NCI-H446 (cell line): ENCODE data around the gene EEF1AKMT1.
"Not testable (repeated sequence)": the region's sequence is repeated elsewhere in the genome, so short reads cannot be mapped to it uniquely, and the experiment has no call there.

Experiments used
- DNase-seq, 2 experiments: peaks; one replicate each; lab custom pipeline; 2025; lab: John Stamatoyannopoulos, UW

Gene EEF1AKMT1

DNA sequence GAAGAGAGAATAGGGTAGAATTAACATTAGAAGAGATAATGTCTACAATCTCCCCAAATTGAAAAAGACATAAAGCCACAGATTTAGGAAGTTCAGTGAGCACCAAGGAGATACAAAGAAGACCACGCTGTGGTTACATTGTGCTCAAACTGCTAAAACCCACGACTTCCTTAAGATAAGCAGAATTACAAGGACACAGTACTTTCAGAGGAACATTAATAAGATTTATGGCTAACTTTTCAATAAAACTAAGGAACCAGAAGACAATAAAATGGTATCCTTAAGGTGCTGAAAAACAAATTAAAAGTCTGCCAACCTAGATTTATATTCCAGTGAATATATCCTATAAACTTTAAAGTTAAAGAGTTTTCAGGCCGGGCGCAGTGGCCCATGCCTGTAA lies 77.7 kb downstream of the EEF1AKMT1 start:
- no peak for DNase-seq

DNA sequence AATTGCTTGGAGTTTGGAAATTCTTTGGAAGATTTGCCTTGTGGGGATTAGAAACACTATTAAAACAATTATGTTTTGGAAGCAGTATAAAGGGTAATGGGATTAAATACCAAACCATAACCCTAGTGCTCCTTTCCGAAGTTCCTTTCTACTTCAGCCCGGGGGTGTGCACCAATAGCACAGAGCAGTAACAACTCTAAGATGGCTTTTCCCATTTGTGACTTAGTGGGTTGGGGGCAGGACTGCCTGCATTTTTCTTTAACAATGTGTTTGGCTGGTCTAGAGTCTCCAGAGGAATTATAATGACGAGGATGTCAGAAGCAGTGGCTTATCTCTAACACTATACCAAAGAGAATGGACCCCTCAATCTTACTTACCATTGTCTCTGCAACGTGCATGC lies 82.1 kb downstream of the EEF1AKMT1 start:
- no peak for DNase-seq

DNA sequence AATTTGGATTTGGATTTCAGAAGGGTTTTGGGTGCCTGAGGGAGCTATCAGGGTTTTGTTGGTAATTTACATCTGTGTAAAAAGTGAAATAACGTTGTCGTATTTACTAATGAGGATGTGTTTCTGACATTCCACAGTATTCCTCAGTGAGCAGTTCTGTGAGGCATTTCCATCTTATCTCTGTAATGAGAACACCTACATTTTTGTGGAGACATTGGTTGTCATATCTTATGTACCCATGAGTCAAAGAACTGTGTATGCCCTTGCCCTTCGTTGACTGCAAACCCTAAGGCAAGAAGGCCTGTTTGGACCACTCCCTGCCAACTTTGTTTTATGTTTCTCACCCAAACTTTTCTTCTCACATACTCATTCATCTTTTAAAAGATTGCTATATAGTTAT lies 84.5 kb downstream of the EEF1AKMT1 start:
- DNase-seq: no peak

DNA sequence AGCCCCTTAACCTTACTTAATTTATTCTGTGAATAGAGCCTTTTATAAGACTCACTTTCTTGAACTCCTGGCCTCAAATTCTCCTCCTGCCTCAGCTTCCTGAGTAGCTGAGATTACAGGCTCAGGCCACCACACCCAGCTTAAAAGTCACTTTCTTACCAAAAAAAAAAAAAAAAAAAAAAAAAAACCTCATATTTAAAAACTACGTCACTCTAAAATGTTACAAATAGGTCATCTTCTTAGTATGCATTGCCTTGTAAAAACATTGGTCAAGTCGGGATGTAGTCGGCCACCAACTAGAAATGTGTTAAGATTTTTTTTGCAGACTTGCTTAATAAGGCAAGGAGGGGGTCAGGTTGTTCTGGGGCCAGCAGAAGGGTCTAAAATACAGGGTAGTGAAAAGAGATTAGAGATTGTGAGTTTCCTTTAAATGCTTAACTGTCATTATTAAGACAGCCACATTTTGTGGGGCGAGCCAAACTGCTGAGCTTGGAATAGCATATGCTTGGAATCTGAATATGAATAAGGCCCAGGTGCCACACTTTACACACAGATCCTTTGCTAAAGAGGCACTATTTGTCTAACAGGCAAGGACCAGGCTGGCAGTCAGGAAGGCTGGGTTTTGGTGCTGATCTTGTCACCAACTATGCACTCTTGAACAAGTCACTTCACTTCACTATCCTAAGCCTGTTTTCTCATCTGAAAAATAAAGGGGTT lies 86.7 kb downstream of the EEF1AKMT1 start:
- no peak for DNase-seq

DNA sequence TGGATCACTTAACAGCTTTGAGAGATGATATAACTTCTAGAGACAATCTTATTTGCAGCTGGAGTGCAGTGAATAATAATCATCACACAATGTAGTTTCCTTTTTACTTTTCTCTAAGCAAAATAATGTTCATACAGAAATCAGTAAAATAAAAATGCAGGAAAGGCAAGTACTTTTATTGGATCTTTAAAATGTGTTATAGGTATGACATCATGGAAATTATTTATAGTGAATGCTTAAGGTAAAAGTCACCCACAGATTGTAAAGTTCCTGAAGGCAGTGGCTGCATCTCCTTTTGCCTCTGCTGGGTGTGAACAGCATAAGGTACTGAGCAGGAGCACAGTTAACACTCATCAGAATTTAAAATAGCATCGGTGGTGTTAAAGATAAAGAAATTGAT lies 87.6 kb downstream of the EEF1AKMT1 start:
- no peak for DNase-seq

DNA sequence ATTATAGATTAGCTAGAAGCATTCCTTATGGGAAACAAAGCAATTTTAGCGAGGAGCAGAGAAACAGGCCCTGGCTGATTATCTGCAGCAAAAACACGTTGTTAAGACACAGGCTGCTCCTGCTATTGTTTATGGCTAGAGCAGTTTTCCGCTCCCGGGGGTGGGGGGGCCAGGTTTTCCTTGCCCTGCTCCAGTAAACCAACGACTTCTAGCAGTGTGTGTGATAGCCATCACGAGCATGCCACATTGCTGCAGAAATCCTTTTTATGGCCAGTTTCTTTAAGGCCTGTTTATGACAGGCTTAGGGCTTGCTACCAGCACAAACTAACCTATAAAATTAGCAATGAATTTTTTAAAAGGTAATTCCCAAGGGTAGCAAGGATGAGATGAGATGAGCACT lies 88.7 kb downstream of the EEF1AKMT1 start:
- DNase-seq: no peak

DNA sequence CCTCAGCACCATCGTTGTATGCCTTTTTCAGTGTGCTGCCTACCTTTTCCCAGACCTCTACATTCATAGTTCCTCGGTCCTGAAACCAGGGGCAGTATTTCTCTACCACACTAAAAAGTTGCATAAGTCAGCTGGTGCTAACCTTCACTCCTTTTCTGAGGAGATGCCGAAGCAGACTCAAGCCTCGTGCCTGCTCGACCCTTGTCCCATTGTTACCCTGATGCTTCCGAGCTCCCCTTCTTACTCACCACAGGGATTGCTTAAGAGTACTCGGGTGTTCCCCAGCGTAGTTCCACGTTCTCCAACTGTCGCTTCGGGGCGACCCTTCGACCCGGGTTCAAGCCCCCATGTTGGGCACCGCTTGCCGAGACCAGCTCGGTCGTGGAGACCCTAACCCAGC lies 89.2 kb downstream of the EEF1AKMT1 start:
- no peak for DNase-seq

DNA sequence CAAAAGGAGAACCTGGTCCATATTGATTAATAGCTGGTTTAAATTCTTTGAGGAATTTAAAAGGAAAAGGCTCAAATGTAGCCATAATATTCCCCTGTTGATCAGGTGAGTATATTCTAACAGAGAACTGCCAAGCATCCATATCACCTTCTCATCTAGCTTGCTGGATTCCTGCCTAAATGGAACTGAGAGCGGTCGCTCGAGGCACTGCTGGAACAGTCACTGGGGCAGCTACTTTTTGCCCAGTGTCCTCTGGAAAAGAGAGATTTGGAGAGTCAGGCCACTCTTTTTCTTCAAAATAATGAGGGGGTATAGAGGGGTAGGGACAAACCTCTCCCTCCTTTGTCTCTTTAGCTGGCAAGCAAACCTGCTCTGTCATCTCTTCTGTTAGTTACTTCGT lies 89.7 kb downstream of the EEF1AKMT1 start:
- no peak for DNase-seq

DNA sequence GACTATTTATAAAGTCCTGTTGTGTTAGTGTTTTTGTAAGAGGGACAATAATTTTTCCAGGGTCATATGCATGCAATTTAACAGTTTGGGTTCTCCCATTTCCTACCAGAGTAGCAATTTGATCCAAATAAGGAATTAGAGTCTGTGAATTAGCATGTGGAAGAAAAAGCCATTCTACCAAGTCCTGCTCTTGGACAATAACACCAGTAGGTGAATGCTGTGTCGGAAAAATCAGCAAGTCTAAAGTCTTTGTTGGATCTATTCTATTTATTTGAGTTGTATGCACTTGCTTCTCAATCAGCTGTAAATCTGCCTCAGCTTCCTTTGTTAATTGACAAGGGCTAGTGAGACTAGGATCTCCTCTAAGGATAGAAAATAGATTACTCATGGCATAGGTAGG lies 91.7 kb downstream of the EEF1AKMT1 start:
- DNase-seq: no peak

DNA sequence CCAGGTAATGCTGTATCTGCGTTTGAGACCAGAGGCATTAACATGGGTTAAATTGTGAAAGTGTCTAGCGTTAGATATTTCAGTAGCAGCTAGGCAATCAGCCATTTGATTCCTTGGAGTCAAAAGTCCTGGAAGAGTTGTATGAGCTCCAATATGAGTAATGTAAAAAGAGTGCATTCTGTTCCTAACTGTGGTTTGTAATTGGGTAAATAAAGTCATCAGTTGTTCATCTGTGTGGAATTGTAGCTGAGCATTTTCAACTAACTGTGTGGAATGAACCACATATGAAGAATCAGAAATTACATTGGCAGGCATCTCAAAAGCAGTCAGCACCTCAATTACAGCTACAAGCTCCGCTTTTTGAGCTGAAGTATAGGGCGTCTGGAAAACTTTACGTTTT lies 92.3 kb downstream of the EEF1AKMT1 start:
- not testable (repeated sequence) for DNase-seq

DNA sequence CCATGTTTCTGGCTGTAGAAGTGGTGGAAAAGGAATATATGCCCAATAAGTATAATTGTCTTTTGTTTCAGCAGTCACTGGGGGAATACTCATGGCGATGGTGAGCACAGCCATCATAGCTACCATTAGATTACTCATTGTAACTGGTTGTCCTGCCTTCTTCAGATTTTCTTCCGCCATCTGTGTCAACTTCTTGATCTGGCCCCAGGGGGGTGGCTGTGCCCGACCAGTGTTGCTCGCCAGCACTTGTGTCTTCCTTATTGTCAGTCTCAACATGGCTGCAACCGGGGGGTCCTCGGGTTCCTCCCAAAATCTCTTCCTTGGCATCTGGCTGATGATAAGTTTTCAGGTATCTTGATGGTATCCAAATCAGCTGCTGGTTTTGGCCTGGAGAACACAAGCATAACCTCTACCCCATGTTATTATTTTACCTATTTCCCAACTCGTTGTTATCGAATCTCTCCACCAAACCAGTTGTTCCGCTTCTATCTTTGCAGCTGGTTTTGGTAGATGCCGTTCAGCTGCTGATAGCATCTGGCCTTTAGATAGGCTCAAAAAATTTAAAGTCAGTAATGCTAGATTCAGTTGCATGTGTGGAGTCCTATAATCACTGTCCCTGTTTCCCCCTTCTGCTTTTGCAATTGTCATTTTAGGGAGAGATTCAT lies 93.2 kb downstream of the EEF1AKMT1 start:
- DNase-seq: no peak

DNA sequence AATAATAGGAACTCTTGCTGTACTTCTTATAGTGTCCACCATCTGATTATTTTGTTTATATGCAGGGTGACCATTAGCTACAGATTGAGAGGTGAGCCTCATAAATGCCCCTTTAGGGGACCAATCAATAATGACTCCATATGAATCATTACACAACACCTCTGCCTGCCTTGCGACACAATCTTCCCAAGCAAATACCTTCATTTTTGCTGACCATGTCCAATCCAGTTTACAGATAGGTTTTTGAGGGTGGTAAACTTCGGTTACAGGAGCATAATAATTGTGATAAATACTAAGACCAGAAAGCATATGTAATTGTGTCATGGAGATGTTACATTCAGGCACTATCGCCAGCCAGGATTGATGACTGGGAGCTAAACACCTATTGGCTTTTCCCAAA lies 93.9 kb downstream of the EEF1AKMT1 start:
- no peak for DNase-seq
